HL-60 (cell line): ENCODE measurements around the gene HINT2.

Source experiments
- DNase-seq, 2 experiments: peaks; one replicate each; pipeline ENCODE4 v3.0.0-alpha.2; 2010 to 2020; ENCODE audit warnings: low read depth in 1 of 2, low spot score in 1 of 2
- H3K27ac ChIP-seq: fragments of 250-450 bp; sonication (Bioruptor Pico); replicated peaks from 2 replicates; pipeline ENCODE4 v1.5.1; 2020; ENCODE audit warnings: mild to moderate bottlenecking, moderate library complexity
- H3K27me3 ChIP-seq: fragments of 250-450 bp; sonication (Bioruptor Pico); 2 replicates; pipeline ENCODE4 v1.5.1; 2021; ENCODE audit warnings: mild to moderate bottlenecking, moderate library complexity; ENCODE audit not compliant: insufficient read depth, poor library complexity, severe bottlenecking
- H3K4me3 ChIP-seq: replicated peaks from 2 replicates; pipeline ENCODE4 v1.5.1; 2011; ENCODE audit warnings: mild to moderate bottlenecking, control low read depth, low read length; ENCODE audit not compliant: insufficient read depth
- CTCF ChIP-seq: IDR thresholded peaks from one replicate; pipeline ENCODE4 v1.5.1; 2011; ENCODE audit warnings: low read length, control low read depth, inconsistent platforms; ENCODE audit not compliant: insufficient read depth
- GABPA ChIP-seq: IDR thresholded peaks from 2 replicates; pipeline ENCODE4 v1.6.1; 2012; ENCODE audit warnings: low read depth
- POLR2AphosphoS5 ChIP-seq: IDR thresholded peaks from 2 replicates; pipeline ENCODE4 v1.6.1; 2012; ENCODE audit warnings: low read depth
- REST ChIP-seq: IDR thresholded peaks from 2 replicates; pipeline ENCODE4 v1.6.1; 2012; ENCODE audit warnings: low read depth; ENCODE audit not compliant: insufficient replicate concordance
- SPI1 ChIP-seq: IDR thresholded peaks from 2 replicates; pipeline ENCODE4 v1.6.1; 2012; ENCODE audit warnings: low read depth, mild to moderate bottlenecking, borderline replicate concordance

HINT2 gene

GRCh38 chr9:35767458-35767857, 47.4 kb downstream of the HINT2 start:
- no peak overlapping the region for H3K4me3 ChIP-seq
- DNase-seq: no peak
- no peak overlapping the region for H3K27ac ChIP-seq
- no peaks in the 10 kb centered on the region for H3K27me3 ChIP-seq
- TF ChIP-seq CTCF (no peak), SPI1 (no peak), REST (no peak), GABPA (no peak), POLR2AphosphoS5 (no peak)

GRCh38 chr9:35766997-35767396, 47.8 kb downstream of the HINT2 start:
- no peak for TF ChIP-seq POLR2AphosphoS5
- TF ChIP-seq GABPA: no peak
- no peak for TF ChIP-seq SPI1
- TF ChIP-seq REST: no peak
- Histone ChIP-seq H3K27ac (no peak overlapping the region), H3K27me3 (no peaks in the 10 kb centered on the region), H3K4me3 (no peak overlapping the region)
- DNase-seq: no peak

- DNase-seq: no peak
- TF ChIP-seq SPI1 (peak; percentile 55; the same call in 1 of the 2 replicates), REST (no peak)
- Histone ChIP-seq H3K27me3 (no peaks in the 10 kb centered on the region), H3K27ac (no peak overlapping the region), H3K4me3 (no peak overlapping the region)
Measured at GRCh38 chr9:35763803-35764202, 51.0 kb downstream of the HINT2 start.

- no peak for DNase-seq
- TF ChIP-seq SPI1 (no peak), GABPA (no peak), POLR2AphosphoS5 (no peak), REST (no peak), CTCF (no peak)
- no peaks in the 10 kb centered on the region for H3K27me3 ChIP-seq
- H3K4me3 ChIP-seq: no peak overlapping the region
- no peak overlapping the region for H3K27ac ChIP-seq
Measured at GRCh38 chr9:35763181-35763580, 51.7 kb downstream of the HINT2 start.
